ENCODE results near the gene TBX19. TPM values are rescaled to one million over a fixed set of nuclear protein-coding genes. Genes with fewer than 3 reads are reported as not detected.
A peak's percentile ranks its signal among the peaks of the same experiment; 100 is the strongest.

The TBX19 gene
- polyA plus RNA-seq, 6 donors from 2014 or later, result 1.7 to 4.3 (median 2.3) TPM; not detected in 1

DNA sequence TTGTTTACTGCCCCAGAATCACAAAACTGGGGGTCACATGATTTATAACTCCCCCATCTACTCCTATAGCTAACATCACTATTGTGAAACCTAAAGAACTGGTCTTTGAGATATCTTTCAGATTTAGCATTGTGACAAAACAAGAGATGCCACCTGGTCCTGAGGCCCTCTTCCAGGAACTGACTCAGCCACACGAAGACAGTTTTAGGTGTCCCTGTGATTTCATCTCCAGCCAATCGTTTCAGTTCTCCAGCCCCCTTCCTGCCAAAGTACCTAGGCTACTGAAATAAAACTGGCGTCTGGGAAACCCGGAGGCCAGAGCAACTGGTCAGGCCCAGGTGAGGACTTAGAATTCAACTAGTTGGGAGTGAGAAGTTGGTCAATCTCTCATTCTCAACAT lies 36.6 kb downstream of the TBX19 start:
- no peaks in the 10 kb centered on the region for H3K4me1 Mint-ChIP-seq
- H3K9me3 Mint-ChIP-seq, result peaks cover 0 to 2% (median 0%) of the 10 kb centered on the region in 7 donors
- no peak overlapping the region for H3K4me3 Mint-ChIP-seq
- H3K27ac Mint-ChIP-seq, result no peak overlapping the region
- ATAC-seq (ENCODE audit: low read depth in 2 of 2), result no peak
- DNase-seq, result no peak
- peaks cover 20 to 26% of the 10 kb centered on the region in 2 donors for H3K36me3 Mint-ChIP-seq
- H3K27me3 Mint-ChIP-seq, result no peaks in the 10 kb centered on the region

DNA sequence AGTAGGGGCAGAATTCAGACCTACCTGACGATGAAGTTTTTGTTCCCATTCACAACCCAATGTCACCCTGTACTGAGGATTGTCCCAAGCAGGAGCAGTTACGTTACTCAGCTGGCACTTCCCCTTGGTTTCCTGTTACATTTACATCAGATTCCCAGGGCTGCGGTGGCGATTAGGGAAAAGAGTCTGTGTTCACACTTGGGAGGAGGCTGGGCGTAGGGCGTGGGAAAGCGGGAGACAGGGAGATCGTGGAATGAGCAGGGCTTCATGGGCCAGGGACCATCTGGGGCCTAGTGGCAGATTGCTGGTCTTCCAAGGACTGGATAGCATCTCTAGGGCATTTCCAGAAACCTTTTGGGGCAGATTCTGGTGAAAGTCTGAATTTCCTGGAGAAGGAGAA lies 39.0 kb downstream of the TBX19 start:
- H3K9me3 Mint-ChIP-seq, result peaks cover 0 to 2% (median 0%) of the 10 kb centered on the region in 7 donors
- H3K36me3 Mint-ChIP-seq, result peaks cover 1 to 13% of the 10 kb centered on the region in 2 donors
- ATAC-seq (ENCODE audit: low read depth in 2 of 2) (no peak), DNase-seq (no peak)
- H3K27me3 Mint-ChIP-seq, result no peaks in the 10 kb centered on the region
- H3K4me1 Mint-ChIP-seq, result no peaks in the 10 kb centered on the region
- H3K27ac Mint-ChIP-seq, result peak overlapping the region in 1 of 6 donors; percentile 76
- peak overlapping the region in 1 of 8 donors; percentile 68 for H3K4me3 Mint-ChIP-seq

DNA sequence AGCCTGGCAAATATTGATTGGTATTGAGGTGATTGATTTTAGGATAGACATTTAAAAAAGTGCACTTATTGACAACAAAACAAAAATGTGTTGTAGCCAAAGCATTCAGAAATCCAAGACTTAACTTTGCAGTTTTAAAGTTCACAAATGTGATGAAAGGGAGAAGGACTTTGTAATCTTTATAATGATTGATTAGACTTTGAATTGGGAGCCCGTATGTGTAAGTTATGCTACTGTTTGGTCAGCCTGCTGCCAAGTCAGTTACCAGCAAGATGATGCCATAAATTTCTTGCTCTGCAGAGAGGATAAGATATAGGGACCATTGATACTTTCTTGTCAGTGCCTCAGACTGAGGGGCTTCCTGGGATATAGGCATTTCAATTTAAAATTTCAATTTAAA lies 39.5 kb downstream of the TBX19 start:
- no peaks in the 10 kb centered on the region for H3K4me1 Mint-ChIP-seq
- H3K4me3 Mint-ChIP-seq, result no peak overlapping the region
- DNase-seq (no peak), ATAC-seq (ENCODE audit: low read depth in 2 of 2) (no peak)
- no peaks in the 10 kb centered on the region for H3K27me3 Mint-ChIP-seq
- peaks cover 0 to 4% (median 0%) of the 10 kb centered on the region in 7 donors for H3K9me3 Mint-ChIP-seq
- no peak overlapping the region for H3K27ac Mint-ChIP-seq
- peaks cover 4 to 17% of the 10 kb centered on the region in 2 donors for H3K36me3 Mint-ChIP-seq

DNA sequence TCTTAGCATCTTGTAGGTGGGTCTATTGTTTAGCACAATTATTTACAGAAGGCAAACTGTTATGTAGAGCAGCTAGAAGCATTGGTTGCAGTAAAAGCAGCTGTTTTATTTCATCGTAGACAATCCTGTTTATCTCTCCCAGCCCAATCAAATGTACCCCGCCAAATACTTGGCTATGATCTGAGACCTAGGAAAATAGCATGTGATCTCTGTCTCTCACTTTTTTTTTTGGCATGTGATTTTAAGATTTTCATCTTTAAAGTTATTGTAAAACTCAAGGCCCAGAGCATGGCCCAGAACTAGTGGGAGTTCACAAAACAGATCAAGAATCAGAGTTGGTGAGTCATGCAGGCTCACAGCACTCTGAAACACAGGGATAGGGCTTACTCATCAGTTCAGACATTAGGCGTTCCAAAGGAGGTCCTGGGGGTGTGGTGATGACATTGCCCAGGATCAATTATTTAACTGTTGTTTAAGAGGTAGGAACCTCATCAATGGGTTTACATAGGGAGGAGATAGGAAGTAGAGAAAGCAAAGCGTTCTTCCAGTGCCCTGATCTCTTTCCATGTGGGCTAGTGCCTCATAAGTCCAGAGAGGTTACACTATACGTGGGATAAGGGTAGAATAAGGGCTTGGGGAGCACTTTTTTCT lies 40.2 kb downstream of the TBX19 start:
- Mint-ChIP-seq H3K27me3 (no peaks in the 10 kb centered on the region), H3K4me1 (no peaks in the 10 kb centered on the region), H3K36me3 (peaks cover 4 to 17% of the 10 kb centered on the region in 2 donors), H3K9me3 (peaks cover 0 to 4% (median 0%) of the 10 kb centered on the region in 7 donors), H3K27ac (no peak overlapping the region), H3K4me3 (no peak overlapping the region)
- DNase-seq (no peak), ATAC-seq (ENCODE audit: low read depth in 2 of 2) (no peak)

DNA sequence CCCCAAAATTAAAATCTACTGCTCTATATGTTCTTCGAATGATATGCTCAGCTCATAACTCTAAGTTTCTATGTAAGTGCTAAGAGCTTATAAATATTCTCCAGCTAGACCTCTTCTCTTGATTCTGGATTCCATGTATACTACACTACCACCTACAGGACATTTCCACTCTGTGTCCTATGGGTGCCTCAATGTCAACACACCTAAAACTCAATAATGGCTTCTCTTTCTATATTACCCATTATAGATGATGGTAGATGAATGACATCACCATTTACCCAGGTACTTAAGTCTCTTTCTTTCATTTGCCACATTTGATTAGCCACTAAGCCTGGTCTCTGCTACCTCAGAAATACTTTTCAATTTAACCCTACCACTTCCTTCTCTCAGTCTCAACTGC lies 41.3 kb downstream of the TBX19 start:
- no peak overlapping the region for H3K27ac Mint-ChIP-seq
- no peak for ATAC-seq (ENCODE audit: low read depth in 2 of 2)
- H3K4me1 Mint-ChIP-seq, result no peaks in the 10 kb centered on the region
- no peak overlapping the region for H3K4me3 Mint-ChIP-seq
- no peaks in the 10 kb centered on the region for H3K27me3 Mint-ChIP-seq
- peaks cover 4 to 17% of the 10 kb centered on the region in 2 donors for H3K36me3 Mint-ChIP-seq
- DNase-seq, result no peak
- peaks cover 0 to 4% (median 0%) of the 10 kb centered on the region in 7 donors for H3K9me3 Mint-ChIP-seq

GRCh38 chr1:168324745-168325425 lies 44.2 kb downstream of the TBX19 start:
- ATAC-seq (ENCODE audit: low read depth in 2 of 2) (no peak), DNase-seq (no peak)
- no peak overlapping the region for H3K4me3 Mint-ChIP-seq
- no peaks in the 10 kb centered on the region for H3K4me1 Mint-ChIP-seq
- peaks cover 4 to 8% of the 10 kb centered on the region in 2 donors for H3K36me3 Mint-ChIP-seq
- H3K9me3 Mint-ChIP-seq, result peaks cover 0 to 4% (median 2%) of the 10 kb centered on the region in 7 donors
- no peaks in the 10 kb centered on the region for H3K27me3 Mint-ChIP-seq
- H3K27ac Mint-ChIP-seq, result peak overlapping the region in 1 of 6 donors; percentile 37

DNA sequence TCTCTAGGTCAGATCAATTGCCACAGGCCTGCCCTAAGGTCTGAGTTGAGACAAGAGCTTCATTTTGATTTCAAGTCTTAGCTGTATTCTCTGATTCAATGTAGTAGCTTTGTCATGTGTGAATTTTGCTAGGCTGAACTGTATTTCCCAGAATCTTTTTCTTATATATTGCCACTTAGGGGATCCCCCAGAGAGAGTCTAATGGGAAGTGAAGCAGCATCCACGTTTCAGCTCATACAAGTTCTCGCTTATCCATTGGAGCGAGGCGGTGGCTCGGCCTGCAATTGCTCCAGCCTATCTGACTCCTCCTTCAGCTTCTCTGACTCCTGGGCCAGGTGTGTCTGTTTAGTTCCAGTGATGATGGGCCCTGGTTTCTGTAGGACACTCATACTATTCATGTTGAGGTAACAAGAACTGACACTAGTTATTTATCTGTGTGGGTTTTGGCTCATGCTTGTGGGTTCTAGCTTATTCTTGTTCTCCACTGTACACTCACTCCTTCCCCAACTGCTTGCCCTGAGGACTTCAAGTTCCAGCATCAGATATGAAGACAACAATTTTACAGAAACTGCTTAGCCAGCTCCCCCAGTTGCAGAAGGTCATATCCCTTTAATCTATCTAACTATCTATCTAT lies 48.2 kb downstream of the TBX19 start:
- Mint-ChIP-seq H3K9me3 (peaks cover 0 to 4% (median 2%) of the 10 kb centered on the region in 7 donors), H3K36me3 (peaks cover 4 to 8% of the 10 kb centered on the region in 2 donors), H3K27ac (peak overlapping the region in 2 of 6 donors; percentile 10 to 37), H3K27me3 (no peaks in the 10 kb centered on the region), H3K4me1 (no peaks in the 10 kb centered on the region), H3K4me3 (no peak overlapping the region)
- DNase-seq, result no peak
- ATAC-seq (ENCODE audit: low read depth in 2 of 2), result no peak

DNA sequence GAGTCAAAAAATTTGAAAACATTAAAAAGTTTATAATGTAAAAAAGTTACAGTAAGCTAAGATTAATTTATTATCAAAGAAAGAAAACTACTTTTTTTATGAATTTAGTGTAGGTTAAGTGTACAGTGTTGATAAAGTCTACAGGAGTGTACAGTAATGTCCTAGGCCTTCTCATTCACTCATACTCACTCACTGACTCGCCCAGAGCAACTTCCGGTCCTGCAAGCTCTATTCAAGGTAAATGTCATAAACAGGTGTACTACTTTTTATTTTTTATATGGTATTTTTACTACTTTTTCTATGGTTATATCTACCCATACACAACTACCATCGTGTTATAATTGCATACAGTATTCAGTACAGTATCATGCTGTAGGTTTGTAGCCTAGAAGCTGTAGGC lies 49.6 kb downstream of the TBX19 start:
- Mint-ChIP-seq H3K27ac (no peak overlapping the region), H3K36me3 (no peaks in the 10 kb centered on the region), H3K9me3 (peaks cover 0 to 2% (median 0%) of the 10 kb centered on the region in 7 donors), H3K4me1 (no peaks in the 10 kb centered on the region), H3K27me3 (no peaks in the 10 kb centered on the region), H3K4me3 (no peak overlapping the region)
- DNase-seq (no peak), ATAC-seq (ENCODE audit: low read depth in 2 of 2) (no peak)

DNA sequence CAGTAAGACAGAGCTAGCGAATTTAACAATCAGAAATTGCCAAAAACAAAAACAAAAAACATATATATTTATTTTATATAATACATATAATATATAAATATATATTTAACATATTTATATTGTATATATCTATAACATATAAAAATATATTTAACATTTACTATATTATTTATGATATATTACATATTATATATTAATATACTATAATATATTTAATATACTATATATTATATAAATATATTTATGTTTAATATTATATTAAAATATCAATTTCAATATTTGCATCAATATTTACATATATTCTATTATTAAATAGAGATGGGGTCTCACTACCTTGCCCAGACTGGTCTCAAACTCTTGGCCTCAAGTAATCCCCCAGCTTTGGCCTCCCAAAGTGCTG lies 50.9 kb downstream of the TBX19 start:
- ATAC-seq (ENCODE audit: low read depth in 2 of 2) (no peak), DNase-seq (no peak)
- H3K4me1 Mint-ChIP-seq, result no peaks in the 10 kb centered on the region
- H3K4me3 Mint-ChIP-seq, result no peak overlapping the region
- H3K27me3 Mint-ChIP-seq, result no peaks in the 10 kb centered on the region
- peaks cover 0 to 2% (median 0%) of the 10 kb centered on the region in 7 donors for H3K9me3 Mint-ChIP-seq
- no peaks in the 10 kb centered on the region for H3K36me3 Mint-ChIP-seq
- no peak overlapping the region for H3K27ac Mint-ChIP-seq

DNA sequence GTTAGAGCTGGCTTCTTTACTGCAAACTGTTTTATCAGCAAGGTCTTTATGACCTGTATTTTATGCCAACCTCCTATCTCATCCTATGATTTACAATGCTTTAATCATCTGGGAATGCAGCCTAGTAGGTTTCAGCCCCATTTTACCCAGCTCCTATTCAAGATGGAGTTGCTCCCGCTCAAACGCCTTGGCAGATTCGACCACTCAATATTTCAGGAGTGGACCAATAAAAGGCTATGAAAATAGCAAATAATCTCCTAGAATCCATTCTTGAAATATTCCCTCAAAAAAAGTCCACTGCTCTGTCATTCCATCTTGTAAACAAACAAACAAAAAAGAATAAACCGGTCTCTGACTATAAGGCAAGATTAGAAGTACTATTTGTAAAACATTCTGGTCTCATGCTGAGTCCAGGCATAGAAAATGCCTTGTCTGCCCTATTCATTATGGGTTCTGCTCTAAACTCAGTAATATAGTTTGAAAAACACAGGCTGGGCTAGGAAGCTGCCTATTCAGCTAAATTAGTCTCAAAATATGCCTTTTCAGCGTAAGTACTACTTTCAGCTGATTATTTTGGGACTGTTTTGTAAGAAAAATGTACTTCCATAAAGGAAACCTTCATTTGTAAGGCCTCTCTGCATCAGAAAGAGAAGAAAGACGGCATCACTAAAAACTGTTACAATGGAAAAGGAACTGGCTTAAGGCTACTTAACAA lies 53.0 kb downstream of the TBX19 start:
- DNase-seq (no peak), ATAC-seq (ENCODE audit: low read depth in 2 of 2) (no peak)
- no peaks in the 10 kb centered on the region for H3K4me1 Mint-ChIP-seq
- H3K36me3 Mint-ChIP-seq, result peaks cover 0 to 5% of the 10 kb centered on the region in 2 donors
- H3K27ac Mint-ChIP-seq, result no peak overlapping the region
- H3K4me3 Mint-ChIP-seq, result no peak overlapping the region
- peaks cover 0 to 8% (median 0%) of the 10 kb centered on the region in 3 donors for H3K27me3 Mint-ChIP-seq
- H3K9me3 Mint-ChIP-seq, result no peaks in the 10 kb centered on the region

- ATAC-seq (ENCODE audit: low read depth in 2 of 2), result no peak
- H3K27me3 Mint-ChIP-seq, result peaks cover 0 to 8% (median 0%) of the 10 kb centered on the region in 3 donors
- no peak overlapping the region for H3K4me3 Mint-ChIP-seq
Observed at GRCh38 chr1:168335500-168335899, 54.8 kb downstream of the TBX19 start.

GRCh38 chr1:168338589-168339503 lies 58.2 kb downstream of the TBX19 start:
- Mint-ChIP-seq H3K27ac (no peak overlapping the region), H3K4me3 (peak overlapping the region in 1 of 8 donors; percentile 60), H3K36me3 (peaks cover 0 to 5% of the 10 kb centered on the region in 2 donors), H3K27me3 (peaks cover 0 to 8% (median 0%) of the 10 kb centered on the region in 3 donors), H3K4me1 (peaks cover 4 to 8% (median 7%) of the 10 kb centered on the region in 3 donors), H3K9me3 (no peaks in the 10 kb centered on the region)
- DNase-seq (no peak), ATAC-seq (ENCODE audit: low read depth in 2 of 2) (no peak)

More at GRCh38 chr1:168335500-168335899, 54.8 kb downstream of the TBX19 start:
- H3K4me1 Mint-ChIP-seq, result no peaks in the 10 kb centered on the region
- no peak for DNase-seq
- peaks cover 0 to 5% of the 10 kb centered on the region in 2 donors for H3K36me3 Mint-ChIP-seq
- no peak overlapping the region for H3K27ac Mint-ChIP-seq
- no peaks in the 10 kb centered on the region for H3K9me3 Mint-ChIP-seq
